Amniotic epithelial cell (primary cell): ENCODE results near the gene BRIP1.

ENCODE experiments used
- DNase-seq: peaks from one replicate; pipeline ENCODE4 v3.0.0-alpha.2; 2010; ENCODE audit warnings: low read depth

BRIP1 gene

GRCh38 chr17:61662186-61662585 is 201.1 kb downstream of the BRIP1 start:
- no peak for DNase-seq

DNA sequence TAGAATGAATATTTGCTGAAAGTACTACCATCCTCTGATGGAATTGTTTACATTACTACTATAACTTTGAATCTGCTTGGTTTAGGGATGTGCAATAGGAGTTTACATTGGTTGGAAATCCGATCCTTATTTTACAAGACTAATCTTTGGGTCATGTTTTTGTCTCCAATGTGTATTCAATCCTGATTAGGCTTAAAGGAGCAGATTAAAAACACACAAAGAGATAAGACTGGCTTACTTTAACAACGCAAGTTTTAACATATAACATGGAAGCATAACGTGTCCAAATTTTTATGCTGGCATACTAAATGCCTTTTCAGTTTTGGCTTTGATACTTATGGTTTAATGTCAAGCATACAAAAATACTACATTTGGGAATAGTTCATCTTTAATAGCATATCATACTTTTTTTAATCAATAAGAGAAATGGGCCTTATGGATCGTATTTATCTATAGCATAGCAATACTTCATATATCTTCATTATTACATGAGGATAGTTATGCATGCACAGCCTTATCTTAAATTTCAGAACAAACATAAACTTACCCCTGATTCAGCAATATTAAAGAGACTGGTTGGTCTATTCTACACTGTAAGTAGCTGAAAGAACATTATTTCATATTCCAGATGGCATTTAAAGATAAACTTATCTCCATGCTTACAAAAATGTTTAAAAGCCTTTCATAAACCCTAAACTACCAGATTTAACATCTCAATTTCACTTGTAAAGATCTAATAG is 202.4 kb downstream of the BRIP1 start:
- DNase-seq = no peak

DNA sequence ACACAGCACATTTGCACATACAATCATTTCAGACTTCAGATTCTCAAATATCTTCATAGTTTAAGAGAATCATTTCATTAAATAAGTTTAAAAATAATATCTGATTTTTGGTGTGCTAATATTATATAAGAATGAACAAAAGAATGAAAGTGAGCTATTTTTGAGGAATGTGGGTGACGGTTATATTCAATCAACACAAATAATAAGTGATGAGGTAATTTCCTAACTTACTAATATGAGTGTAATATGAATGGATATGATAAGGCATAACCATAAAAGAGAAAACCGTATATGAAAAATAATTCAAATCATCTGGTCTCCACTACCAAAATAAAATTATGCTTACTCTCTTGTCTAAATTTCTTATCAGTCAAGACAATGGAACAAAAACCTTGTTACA is 203.9 kb downstream of the BRIP1 start:
- DNase-seq = no peak

DNA sequence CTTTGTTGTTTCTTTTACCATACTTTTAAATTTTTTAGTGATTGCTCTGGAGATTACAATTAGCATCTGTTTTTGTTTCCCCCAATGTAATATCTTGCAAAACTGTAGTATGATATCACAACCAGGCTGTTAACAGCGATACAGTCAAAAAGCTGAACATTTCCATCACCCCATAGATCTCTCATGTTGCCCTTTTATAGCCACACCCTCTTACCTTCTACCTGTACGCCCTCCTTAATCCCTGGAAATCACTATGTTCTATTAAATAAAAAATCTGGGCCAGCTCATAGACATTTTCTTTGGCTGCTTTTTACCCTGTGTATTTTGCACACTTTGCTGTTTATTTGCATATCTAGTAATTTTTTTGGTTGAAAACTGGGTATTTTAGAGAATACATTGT is 205.1 kb downstream of the BRIP1 start:
- peak; percentile 25 for DNase-seq

- no peak for DNase-seq
Observed at GRCh38 chr17:61657338-61657737, 206.0 kb downstream of the BRIP1 start.

- DNase-seq = peak; percentile 81
Observed at GRCh38 chr17:61656721-61657217, 206.6 kb downstream of the BRIP1 start.

GRCh38 chr17:61650749-61651148 is 212.6 kb downstream of the BRIP1 start:
- no peak for DNase-seq

DNA sequence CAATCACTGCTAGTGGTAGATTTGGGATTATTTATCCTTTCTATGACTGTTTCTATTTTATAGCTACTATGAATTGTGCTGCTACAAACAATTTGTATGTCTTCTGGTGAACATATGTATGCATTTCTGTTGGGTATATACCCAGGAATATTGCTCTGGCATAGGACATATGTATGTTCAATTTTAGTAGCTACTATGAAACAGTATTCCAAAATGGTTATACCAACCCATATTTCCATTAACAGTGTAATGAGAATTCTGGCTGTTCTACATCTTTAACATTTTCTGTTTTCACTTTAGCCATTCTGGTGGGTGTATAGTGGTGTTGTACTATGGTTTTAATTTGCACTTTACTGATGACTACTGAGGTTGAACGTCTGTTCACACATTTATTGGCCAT is 214.7 kb downstream of the BRIP1 start:
- no peak for DNase-seq

DNA sequence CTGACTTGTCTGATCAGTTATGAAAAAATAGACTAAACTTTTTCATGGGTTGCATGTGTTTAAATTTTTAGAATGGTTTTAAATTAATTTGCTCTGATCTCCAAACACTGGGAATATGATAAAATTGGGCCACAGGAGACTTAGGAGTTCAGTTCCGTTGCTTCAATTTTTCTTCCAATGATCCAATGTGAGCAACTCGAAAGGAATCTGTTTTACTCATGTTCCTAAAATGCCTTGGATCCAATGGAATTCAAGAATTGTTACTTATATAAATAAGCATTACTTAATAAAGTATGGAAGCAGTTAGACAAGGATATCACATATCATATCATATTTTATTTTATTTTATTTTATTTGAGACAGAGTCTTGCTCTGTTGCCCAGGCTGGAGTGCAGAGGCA is 216.3 kb downstream of the BRIP1 start:
- peak; percentile 33 for DNase-seq

DNA sequence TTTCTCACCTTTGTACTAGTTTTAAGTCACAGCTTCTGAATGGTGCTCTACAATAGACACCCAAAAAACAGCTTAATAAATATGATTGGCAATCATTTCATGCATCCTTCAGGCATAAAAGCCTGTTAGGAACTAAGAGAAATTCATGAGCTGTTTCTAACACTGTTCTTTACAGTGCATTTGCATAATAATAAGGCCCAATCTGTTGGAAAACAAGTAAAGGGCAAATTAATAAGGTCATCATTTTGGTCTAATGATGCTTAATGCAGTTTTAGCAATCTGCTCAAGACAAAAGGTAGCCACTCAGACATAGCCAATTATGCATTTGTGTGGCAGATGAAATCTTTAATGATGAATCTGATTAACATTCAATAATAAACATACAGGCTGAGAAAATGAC is 216.8 kb downstream of the BRIP1 start:
- no peak for DNase-seq

DNA sequence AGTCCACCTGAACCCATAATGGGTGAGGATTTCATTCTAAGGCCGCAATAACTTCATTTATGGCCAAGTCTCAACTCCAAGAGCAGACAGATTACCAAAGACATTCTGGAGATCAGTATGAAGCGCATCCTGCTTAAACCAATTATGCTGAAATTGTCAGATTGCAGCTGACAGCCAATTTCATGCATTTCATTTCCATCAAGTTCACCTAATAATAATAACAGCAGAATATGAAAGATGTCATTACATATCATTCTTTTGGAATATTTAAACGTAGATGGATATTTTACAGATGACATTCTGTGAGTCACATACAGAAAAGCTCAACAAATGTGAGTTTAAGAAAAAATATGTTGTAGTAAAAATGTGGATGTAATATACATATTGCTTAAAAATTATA is 217.4 kb downstream of the BRIP1 start:
- no peak for DNase-seq

DNA sequence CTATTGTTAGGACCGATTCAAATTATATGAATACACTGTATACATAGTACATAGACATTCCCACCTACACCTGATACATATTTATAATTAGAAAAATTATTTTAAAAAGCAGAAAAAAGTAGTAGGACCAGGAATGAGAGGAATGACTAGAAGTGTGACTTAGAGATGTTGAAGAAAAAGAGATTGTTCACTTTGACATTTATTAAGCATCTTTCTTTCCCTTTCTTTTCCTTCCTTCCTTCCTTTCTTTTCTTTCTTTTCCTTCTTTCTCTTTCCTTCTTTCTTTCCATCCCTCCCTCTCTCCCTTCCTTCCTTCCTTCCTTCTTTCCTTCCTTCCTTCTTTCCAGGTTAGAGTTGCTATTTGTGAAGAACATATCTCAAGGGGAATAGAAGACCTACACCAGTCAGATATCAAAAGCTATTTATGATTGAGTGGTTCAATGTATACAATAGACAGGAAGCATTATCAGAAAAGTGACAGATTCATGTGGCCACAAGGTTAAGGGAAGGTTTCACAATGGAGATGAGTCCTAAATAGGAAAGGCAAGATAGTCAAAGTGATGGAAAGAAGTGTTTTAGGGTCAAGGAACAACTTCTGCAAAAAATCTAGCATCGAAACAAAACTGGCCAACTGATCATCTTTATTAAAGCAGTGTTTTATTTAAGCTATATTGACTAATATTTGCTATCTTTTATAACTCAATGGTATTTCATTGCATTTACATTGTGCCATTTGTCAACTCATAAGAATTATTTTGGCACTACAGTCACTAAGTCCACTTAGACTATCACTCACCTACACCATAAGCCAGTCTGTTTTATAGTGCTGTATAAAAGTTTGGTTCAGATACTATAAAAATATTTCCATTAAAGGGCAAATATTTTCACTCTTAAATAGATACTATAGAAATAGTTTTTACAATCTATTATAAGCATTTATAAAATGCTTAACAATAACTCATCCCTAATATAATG is 218.2 kb downstream of the BRIP1 start:
- no peak for DNase-seq

GRCh38 chr17:61642768-61643167 is 220.6 kb downstream of the BRIP1 start:
- DNase-seq = no peak

GRCh38 chr17:61641715-61642114 is 221.6 kb downstream of the BRIP1 start:
- DNase-seq = no peak

DNA sequence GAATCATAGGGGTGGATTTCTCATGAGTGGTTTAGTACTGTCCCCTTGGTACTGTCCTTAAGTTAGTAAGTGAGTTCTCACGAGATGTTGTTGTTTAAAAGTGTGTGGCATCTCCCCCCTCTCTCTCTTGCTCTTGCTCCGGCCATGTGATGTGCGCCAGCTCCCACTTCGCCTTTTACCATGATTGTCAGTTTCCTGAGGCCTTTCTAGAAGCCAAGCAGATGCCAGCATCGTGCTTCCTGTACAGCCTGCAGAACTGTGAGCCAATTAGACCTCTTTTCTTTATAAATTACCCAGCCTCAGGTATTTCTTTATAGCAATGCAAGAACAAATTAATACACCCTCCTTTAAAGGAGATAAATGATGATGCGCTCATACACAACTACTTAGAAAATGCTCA is 222.2 kb downstream of the BRIP1 start:
- no peak for DNase-seq

GRCh38 chr17:61639818-61640217 is 223.5 kb downstream of the BRIP1 start:
- DNase-seq = no peak

DNA sequence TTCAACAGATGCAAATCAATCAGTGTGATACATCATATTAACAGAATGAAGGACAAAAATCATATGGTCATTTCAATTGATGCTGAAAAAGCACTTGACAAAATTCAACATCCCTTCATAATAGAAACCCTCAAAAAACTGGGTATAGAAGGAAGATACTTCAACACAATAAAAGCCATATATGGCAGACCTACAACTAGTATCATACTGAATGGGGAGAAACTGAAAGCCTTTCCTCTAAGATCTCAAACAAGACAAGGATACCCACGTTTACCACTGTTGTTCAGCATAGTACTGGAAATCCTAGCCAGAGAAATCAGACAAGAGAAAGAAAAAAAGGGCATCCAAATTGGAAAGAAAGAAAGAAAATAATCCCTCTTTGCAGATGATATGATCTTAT is 225.2 kb downstream of the BRIP1 start:
- DNase-seq = no peak

DNA sequence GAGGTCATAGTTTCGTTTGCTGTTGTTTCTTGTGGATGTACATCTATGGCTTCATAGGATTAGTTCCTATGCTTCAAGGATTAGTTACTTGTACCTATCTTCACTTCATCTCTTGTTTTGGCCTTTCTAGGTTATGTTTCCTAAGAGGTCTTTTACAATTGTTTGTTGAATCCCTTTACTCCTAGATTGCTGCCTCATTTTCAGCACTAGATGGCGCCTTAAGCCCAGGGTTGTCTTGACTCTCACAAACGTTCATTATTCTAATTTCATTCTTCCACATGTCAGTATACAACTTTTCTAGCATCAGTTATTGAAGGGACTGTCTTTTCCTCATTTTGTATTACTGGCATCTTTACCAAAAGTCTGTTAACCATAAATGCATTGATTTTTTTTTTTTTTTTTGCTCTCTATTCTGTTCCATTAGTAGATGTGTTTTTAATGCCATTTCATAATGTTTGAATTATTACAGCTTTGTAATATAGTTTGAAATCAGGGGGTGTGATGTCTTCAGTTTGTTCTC is 227.4 kb downstream of the BRIP1 start:
- peak; percentile 51 for DNase-seq

- DNase-seq = no peak
Observed at GRCh38 chr17:61634942-61635538, 228.3 kb downstream of the BRIP1 start.

GRCh38 chr17:61634011-61634539 is 229.3 kb downstream of the BRIP1 start:
- no peak for DNase-seq

- DNase-seq = no peak
Observed at GRCh38 chr17:61632826-61633225, 230.5 kb downstream of the BRIP1 start.

- no peak for DNase-seq
Observed at GRCh38 chr17:61631800-61632199, 231.5 kb downstream of the BRIP1 start.
